ENCODE data around the gene FYB1.

GRCh38 chr5:39137819-39138451 lies 81.4 kb downstream of the FYB1 start:
- TF ChIP-seq CTCF (IDR thresholded peaks at IDR 0.05; ENCODE audit: insufficient read depth, low read depth, low read length) (peak; percentile 8), EZH2 (IDR thresholded peaks at IDR 0.05; ENCODE audit: insufficient read depth, low read length) (no peak)
